ENCODE results near the gene HIRIP3.
"Not testable (repeated sequence)": the region's sequence is repeated elsewhere in the genome, so short reads cannot be mapped to it uniquely, and the experiment has no call there.

HIRIP3 gene

GRCh38 chr16:30024451-30024850 is 29.0 kb upstream of the HIRIP3 start:
- Mint-ChIP-seq H3K4me1 (peaks cover 21% of the 10 kb centered on the region), H3K27ac (no peak overlapping the region), H3K4me3 (no peak overlapping the region), H3K9me3 (no peaks in the 10 kb centered on the region), H3K27me3 (peaks cover 59% of the 10 kb centered on the region), H3K36me3 (no peaks in the 10 kb centered on the region)
- ATAC-seq, result no peak

- Mint-ChIP-seq H3K9me3 (no peaks in the 10 kb centered on the region), H3K4me1 (peaks cover 21% of the 10 kb centered on the region), H3K4me3 (no peak overlapping the region), H3K36me3 (no peaks in the 10 kb centered on the region), H3K27me3 (peaks cover 50% of the 10 kb centered on the region), H3K27ac (no peak overlapping the region)
- ATAC-seq, result no peak
These were observed 28.2 kb upstream of the HIRIP3 start for GRCh38 chr16:30023586-30023985.

DNA sequence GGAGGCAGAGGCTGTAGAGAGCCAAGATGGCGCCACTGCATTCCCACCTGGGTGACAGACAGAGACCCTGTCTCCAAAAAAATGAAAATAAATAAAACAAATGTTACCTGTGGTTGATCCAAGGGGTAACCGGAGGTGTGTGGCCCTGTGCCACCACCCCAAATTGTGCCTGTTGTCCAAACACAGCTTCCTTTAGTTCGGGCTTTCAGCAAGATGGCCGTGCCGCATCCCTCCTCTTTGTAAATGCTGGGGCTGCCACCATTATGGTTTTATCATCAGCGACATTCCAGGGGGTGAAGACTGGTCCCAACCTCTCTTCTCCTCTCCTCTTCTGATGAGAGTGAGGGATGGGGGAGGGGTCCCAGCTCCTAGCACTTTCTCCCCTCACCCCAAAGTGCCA is 27.5 kb upstream of the HIRIP3 start, which contains the start of gene C16orf92:
Gene C16orf92, plus strand, starts transcription at position 312 of the 400 bp plus-strand sequence. CDS start 143 bp downstream, outside the sequence.
- H3K27ac Mint-ChIP-seq, result no peak within 1 kb of the TSS
- H3K27me3 Mint-ChIP-seq, result peaks cover 43% of the 10 kb centered on the region
- H3K4me1 Mint-ChIP-seq, result peaks cover 21% of the 10 kb centered on the region
- H3K4me3 Mint-ChIP-seq, result no peak within 1 kb of the TSS
- no peak for ATAC-seq
- H3K9me3 Mint-ChIP-seq, result no peaks in the 10 kb centered on the region
- H3K36me3 Mint-ChIP-seq, result no peaks in the 10 kb centered on the region

DNA sequence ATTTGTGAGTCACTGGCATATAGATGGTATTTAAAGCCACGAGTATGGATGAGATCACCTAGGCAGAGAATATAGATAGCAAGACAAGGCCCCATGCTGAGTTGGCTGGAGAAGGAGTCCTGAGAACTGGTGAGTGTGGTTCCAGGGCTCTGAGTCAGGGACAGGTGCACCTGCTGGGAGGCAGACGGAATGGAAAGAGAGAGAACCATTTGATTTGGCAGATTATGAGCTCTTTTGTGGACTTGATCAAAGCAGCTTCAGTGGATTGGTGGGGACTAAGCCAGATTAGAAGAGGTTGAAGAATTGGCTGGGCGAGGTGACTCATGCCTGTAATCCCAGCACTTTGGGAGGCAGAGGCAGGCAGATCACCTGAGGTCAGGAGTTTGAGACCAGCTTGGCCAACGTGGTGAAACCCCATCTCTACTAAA is 23.3 kb upstream of the HIRIP3 start:
- Mint-ChIP-seq H3K4me1 (peaks cover 15% of the 10 kb centered on the region), H3K27me3 (peaks cover 29% of the 10 kb centered on the region), H3K9me3 (no peaks in the 10 kb centered on the region), H3K36me3 (no peaks in the 10 kb centered on the region), H3K27ac (no peak overlapping the region), H3K4me3 (no peak overlapping the region)
- no peak for ATAC-seq

DNA sequence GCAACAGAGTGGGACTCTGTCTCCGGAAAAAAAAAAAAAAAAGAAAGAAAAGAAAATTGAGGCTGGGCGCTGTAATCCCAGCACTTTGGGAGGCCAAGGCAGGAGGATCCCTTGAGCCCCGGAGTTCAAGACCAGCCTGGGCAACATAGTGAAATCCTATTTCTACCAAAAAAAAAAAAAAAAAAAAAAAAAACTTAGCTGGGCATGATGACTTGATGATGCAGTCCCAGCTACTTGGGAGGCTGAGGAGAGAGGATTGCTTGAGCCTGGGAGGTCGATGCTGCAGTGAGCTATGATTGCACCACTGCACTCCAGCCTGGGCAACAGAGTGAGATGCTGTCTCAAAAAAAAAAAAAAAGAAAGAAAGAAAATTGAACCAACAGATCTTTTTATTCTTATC is 22.5 kb upstream of the HIRIP3 start:
- H3K9me3 Mint-ChIP-seq, H3K4me3 Mint-ChIP-seq, H3K36me3 Mint-ChIP-seq, ATAC-seq, H3K27ac Mint-ChIP-seq: not testable (repeated sequence)
- peaks cover 21% of the 10 kb centered on the region for H3K27me3 Mint-ChIP-seq
- H3K4me1 Mint-ChIP-seq, result peaks cover 15% of the 10 kb centered on the region

GRCh38 chr16:30017277-30017656 is 21.9 kb upstream of the HIRIP3 start:
- peaks cover 15% of the 10 kb centered on the region for H3K4me1 Mint-ChIP-seq
- no peak for ATAC-seq
- peaks cover 23% of the 10 kb centered on the region for H3K27me3 Mint-ChIP-seq
- no peak overlapping the region for H3K4me3 Mint-ChIP-seq
- no peaks in the 10 kb centered on the region for H3K36me3 Mint-ChIP-seq
- no peak overlapping the region for H3K27ac Mint-ChIP-seq
- H3K9me3 Mint-ChIP-seq, result no peaks in the 10 kb centered on the region

DNA sequence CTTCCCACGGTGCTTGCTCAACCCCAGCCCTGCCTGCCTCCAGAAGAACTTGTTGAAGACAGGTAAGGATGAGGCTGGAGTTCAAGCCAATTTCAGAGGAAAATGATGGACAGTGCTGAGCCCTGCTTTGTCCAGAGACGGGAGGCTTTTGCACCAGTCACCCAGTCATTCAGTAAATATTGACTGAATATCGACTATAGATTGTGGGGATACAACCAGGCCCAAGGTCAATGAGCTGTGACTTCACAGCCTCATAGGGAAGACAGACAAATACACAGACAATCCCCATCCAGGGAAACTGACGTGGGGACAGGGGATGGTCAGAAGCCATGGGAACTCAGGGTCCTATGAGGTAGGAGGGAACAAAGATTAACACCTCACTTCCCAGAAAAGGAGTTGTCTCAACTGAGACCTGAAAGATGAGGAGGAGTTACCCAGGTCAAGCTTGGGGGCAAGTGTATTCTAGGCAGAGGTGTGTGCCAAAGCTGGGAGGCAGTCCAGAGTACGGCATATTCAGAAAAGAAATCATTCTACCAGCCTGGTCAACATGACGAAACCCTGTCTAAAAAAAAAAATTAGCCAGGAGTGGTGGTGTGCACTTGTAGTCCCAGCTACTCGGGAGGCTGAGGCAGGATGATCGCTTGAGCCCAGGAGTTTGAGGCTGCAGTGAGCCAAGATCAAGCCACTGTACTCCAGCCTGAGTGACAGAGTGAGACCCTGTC is 21.3 kb upstream of the HIRIP3 start:
- Mint-ChIP-seq H3K9me3 (no peaks in the 10 kb centered on the region), H3K36me3 (no peaks in the 10 kb centered on the region), H3K27me3 (peaks cover 28% of the 10 kb centered on the region), H3K4me3 (no peak overlapping the region), H3K27ac (no peak overlapping the region), H3K4me1 (peaks cover 20% of the 10 kb centered on the region)
- ATAC-seq, result no peak

DNA sequence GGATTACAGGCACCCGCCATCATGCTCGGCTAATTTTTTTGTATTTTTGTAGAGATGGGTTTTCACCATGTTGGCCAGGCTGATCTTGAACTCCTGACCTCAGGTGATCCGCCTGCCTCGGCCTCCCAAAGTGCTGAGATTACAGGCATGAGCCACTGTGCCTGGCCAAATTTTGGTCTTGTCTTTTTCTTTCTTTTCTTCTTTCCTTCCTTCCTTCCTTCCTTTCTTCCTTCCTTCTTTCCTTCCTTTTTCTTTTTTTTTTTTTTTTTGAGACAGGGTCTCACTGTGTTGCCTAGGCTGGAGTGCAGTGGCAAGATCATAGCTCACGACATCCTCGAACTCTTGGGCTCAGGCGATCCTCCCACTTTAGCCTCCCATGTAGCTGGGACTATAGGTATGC is 20.0 kb upstream of the HIRIP3 start:
- not testable (repeated sequence) for H3K4me3 Mint-ChIP-seq, H3K9me3 Mint-ChIP-seq, H3K36me3 Mint-ChIP-seq, ATAC-seq, H3K27ac Mint-ChIP-seq
- Mint-ChIP-seq H3K4me1 (peaks cover 14% of the 10 kb centered on the region), H3K27me3 (peaks cover 39% of the 10 kb centered on the region)

DNA sequence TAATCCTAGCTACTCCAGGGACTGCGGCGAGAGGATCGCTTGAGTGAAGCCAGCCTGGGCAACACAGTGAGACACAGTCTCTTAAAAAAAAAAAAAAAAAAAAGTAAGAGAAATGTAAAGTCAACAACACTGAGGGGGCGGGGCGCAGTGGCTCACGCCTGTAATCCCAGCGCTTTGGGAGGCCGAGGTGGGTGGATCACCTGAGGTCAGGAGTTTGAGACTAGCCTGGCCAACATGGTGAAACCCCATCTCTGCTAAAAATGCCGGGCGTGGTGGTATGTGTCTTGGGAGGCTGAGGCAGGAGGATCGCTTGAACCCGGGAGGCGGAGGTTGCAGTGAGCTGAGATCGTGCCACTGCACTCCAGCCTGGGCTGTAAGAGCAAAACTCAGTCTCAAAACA is 17.2 kb upstream of the HIRIP3 start:
- H3K27ac Mint-ChIP-seq, H3K4me3 Mint-ChIP-seq, H3K9me3 Mint-ChIP-seq, ATAC-seq, H3K36me3 Mint-ChIP-seq: not testable (repeated sequence)
- Mint-ChIP-seq H3K27me3 (peaks cover 65% of the 10 kb centered on the region), H3K4me1 (peaks cover 21% of the 10 kb centered on the region)

GRCh38 chr16:30011714-30012504 is 16.5 kb upstream of the HIRIP3 start:
- Mint-ChIP-seq H3K36me3 (no peaks in the 10 kb centered on the region), H3K27ac (peak overlapping the region; percentile 69), H3K4me1 (peaks cover 21% of the 10 kb centered on the region), H3K9me3 (no peaks in the 10 kb centered on the region), H3K4me3 (peak overlapping the region; percentile 79), H3K27me3 (peaks cover 59% of the 10 kb centered on the region)
- no peak for ATAC-seq

GRCh38 chr16:30010844-30011713 is 15.7 kb upstream of the HIRIP3 start, which contains the start of gene DOC2A:
Gene DOC2A, minus strand, starts transcription at chr16:30011027. Its CDS starts 805 bp downstream, at chr16:30010222.
- H3K9me3 Mint-ChIP-seq, result no peaks in the 10 kb centered on the region
- H3K27ac Mint-ChIP-seq, result peak within 1 kb of the TSS; percentile 69
- H3K36me3 Mint-ChIP-seq, result no peaks in the 10 kb centered on the region
- peak; percentile 49 for ATAC-seq
- H3K27me3 Mint-ChIP-seq, result peaks cover 53% of the 10 kb centered on the region
- H3K4me1 Mint-ChIP-seq, result peaks cover 21% of the 10 kb centered on the region
- peak within 1 kb of the TSS; percentile 79 for H3K4me3 Mint-ChIP-seq

DNA sequence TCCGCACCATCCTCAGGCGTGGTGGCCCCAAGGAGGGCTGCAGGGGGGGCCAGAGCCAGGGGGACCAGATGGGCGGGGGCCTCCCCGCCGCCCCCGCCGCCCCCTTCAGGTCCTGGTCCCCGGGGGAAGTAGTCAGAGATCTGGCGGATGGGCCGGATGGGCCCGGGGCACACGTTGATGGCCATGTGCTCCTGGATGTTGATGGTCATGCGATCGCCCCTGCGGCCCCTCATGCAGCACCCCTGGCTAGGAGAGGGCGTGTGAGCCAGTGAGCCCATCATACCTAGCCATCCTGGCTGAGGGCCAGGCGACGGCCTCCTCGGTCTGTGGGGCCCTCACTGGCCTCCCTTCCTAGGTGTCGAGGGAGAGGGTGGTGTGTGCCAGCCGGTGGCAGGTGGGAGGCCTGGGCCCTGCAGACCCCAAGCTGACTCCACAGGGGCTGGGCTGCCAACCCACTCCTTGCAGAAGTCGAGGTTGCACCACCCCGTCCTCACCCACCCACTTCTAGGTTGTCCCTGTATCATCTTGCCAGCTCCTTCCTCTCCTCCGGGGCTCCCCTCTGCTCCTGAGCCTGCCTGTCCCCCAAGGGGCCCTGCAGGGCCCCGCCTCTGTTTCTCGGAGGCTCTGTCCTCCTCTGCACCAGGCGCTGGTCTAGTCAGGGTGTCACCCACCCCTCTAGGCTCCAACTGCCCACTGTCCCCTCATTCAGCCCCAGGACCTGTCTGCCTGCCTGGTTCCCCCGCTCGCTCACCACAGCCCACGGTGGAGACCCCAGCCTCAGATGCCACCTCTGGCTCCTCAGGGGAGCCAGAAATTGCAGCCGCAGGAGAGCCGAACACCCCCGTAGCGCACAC is 14.8 kb upstream of the HIRIP3 start:
- Mint-ChIP-seq H3K27me3 (peaks cover 45% of the 10 kb centered on the region), H3K9me3 (no peaks in the 10 kb centered on the region), H3K27ac (no peak overlapping the region), H3K4me3 (peak overlapping the region; percentile 53), H3K4me1 (peaks cover 21% of the 10 kb centered on the region), H3K36me3 (no peaks in the 10 kb centered on the region)
- ATAC-seq, result no peak

- no peak overlapping the region for H3K4me3 Mint-ChIP-seq
- H3K9me3 Mint-ChIP-seq, result no peaks in the 10 kb centered on the region
- H3K27me3 Mint-ChIP-seq, result peaks cover 44% of the 10 kb centered on the region
- peaks cover 28% of the 10 kb centered on the region for H3K4me1 Mint-ChIP-seq
- no peak for ATAC-seq
- no peaks in the 10 kb centered on the region for H3K36me3 Mint-ChIP-seq
- no peak overlapping the region for H3K27ac Mint-ChIP-seq
These were observed 13.9 kb upstream of the HIRIP3 start for GRCh38 chr16:30009085-30009862.
